Fibroblast of villous mesenchyme (primary cell): ENCODE data around the gene PEPD. TPM values are rescaled to one million over a fixed set of nuclear protein-coding genes. Genes with fewer than 3 reads are reported as not detected.

Source experiments
- DNase-seq: peaks from one replicate; pipeline ENCODE4 v3.0.0-alpha.2; 2010; ENCODE audit warnings: low read depth
- H3K4me3 ChIP-seq: 2 replicates; pipeline ENCODE4 v1.5.1; 2011; ENCODE audit warnings: low read depth, mild to moderate bottlenecking, low read length
- total RNA-seq: library from RNA; depleted of rRNA; stranded (reverse); fragments of >200 nt; gene quantifications from 2 replicates; pipeline ENCODE4 v1.2.3, GENCODE V29; 2012
- TF ChIP-seq, protein P1 (sequence below): IDR thresholded peaks from 2 replicates; pipeline ENCODE4 v1.5.1; 2012; ENCODE audit warnings: low read depth, mild to moderate bottlenecking, low read length; ENCODE audit not compliant: insufficient read depth

PEPD gene
- total RNA-seq, 1 donor = 66.1 TPM

DNA sequence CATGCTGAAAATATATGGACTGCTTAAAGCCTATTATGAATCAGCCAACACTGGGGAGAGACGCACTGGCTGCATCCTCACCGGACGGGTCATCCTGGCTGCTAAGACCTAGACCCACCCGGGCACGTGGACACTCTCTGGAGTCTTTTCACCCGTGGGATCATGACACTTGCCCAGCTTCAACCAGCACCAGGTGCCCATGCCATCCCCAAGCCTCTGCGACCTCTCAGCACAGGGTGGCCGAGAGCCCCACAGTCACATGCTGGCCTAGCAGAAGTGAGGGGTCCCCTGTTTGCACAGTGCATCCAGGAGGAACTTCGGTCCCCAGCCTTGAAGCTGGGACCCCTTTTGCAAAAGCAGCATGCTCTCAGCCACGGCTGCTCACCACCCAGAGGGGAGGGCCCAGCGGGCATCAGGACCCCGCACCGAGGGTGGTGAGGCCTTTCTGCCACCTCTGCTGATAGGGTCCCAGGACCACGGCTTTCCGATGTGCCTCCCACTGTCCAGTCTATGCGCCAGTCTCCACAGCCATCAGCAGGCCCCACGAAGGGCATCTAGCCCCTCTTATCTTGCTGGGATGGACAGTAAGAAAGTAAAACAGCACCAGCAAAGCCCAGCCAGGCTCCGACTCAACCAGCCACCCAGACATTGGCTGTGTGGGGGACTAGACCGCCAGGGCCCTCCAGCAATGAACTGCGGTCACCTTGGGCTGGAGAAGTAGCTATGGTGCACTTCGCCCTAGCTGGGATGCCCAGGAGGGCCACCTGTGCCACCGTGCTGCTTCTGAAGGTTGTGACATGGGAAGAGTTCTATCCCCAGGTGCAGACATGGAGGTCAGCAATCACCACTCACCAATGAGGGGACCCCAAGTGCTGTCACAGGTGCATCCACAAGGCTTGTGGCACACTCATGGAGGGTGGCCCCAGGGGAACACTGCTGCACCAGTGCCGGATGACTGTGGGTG, 75.0 kb downstream of the PEPD start:
- no peak for DNase-seq
- TF ChIP-seq, protein P1, sequence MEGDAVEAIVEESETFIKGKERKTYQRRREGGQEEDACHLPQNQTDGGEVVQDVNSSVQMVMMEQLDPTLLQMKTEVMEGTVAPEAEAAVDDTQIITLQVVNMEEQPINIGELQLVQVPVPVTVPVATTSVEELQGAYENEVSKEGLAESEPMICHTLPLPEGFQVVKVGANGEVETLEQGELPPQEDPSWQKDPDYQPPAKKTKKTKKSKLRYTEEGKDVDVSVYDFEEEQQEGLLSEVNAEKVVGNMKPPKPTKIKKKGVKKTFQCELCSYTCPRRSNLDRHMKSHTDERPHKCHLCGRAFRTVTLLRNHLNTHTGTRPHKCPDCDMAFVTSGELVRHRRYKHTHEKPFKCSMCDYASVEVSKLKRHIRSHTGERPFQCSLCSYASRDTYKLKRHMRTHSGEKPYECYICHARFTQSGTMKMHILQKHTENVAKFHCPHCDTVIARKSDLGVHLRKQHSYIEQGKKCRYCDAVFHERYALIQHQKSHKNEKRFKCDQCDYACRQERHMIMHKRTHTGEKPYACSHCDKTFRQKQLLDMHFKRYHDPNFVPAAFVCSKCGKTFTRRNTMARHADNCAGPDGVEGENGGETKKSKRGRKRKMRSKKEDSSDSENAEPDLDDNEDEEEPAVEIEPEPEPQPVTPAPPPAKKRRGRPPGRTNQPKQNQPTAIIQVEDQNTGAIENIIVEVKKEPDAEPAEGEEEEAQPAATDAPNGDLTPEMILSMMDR = no peak
- H3K4me3 ChIP-seq = no peak overlapping the region

DNA sequence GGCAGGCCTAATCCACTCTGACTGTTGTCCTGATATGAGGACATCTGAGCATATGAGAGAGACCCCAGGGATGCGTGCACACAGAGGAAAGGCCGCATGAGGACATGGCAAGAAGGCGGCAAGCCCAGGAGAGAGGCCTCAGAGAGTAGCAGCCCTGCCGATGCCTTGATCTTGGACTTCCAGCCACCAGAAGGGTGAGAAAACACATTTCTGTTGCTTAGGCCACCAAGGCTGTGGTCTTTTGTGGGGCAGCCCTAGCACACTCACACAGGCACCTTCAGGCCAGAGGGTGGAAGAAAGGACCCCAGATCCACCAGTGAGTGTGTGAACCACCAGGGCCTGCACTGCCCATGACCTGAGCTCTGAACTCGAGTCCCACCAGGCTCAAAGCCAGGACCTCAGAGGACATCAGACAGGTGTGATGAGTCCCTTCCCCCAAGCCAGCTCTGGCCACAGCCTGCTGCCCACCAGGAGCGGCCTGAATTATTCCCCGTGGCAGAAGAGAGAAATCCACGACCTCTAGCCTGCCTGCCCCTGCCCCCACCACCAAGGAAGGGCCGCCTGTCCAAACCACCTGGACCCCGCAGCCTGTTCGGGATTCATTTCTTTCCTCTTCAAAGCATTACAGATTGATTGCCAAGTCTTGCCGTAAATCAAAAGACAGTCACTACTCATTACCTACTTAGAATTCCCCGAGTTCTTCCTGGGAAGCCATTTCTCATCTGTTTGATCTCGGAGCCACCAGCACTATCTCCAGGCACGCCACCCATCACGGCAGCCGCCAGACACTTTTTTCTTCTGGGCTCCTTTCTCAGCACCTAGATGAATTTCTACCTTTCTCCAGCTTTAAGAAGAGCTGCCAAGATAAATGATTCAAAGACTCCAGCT, 75.9 kb downstream of the PEPD start:
- no peak overlapping the region for H3K4me3 ChIP-seq
- TF ChIP-seq, protein P1 = no peak
- DNase-seq = no peak

DNA sequence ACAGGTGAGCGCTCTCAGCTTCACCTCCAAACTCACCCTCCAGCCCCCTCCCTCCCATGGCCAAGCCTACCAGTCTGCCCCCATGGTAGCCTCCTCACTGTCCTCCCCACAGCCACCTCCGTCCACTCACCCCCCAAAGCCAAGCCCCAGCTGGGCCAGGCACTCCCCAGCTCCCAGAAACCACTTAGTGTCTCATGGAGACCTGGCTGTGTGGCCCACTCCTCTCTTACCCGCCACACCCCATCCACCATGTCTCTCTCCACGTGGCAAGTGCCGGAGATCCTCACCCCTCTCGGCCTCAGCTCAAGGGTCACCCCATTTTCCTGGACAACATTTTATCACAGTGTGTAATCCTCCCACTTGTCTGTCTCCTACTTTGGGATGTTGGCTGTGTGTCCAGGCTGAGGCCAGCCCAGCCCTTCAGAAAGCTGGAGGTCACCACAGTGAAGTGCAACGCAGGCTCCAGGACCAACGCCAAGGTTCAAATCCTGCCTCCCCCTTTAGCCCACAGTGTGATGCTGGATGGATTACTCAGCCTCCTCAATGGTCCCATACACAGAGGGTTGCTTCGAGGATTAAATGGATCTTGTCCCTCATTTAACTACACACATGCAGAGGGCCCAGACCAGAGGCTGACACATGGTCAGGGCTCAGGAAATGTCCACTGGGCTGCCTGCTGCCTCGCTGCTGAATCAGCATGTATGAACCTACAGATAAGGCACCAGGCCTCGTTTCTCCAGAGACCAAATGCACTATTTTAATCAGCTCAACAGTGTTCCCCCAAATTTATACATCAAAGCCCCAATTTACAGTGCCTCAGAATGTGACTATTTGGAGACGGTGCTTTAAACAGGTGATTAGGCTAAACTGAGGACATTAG, 76.8 kb downstream of the PEPD start:
- TF ChIP-seq, protein P1 = no peak
- no peak for DNase-seq

DNA sequence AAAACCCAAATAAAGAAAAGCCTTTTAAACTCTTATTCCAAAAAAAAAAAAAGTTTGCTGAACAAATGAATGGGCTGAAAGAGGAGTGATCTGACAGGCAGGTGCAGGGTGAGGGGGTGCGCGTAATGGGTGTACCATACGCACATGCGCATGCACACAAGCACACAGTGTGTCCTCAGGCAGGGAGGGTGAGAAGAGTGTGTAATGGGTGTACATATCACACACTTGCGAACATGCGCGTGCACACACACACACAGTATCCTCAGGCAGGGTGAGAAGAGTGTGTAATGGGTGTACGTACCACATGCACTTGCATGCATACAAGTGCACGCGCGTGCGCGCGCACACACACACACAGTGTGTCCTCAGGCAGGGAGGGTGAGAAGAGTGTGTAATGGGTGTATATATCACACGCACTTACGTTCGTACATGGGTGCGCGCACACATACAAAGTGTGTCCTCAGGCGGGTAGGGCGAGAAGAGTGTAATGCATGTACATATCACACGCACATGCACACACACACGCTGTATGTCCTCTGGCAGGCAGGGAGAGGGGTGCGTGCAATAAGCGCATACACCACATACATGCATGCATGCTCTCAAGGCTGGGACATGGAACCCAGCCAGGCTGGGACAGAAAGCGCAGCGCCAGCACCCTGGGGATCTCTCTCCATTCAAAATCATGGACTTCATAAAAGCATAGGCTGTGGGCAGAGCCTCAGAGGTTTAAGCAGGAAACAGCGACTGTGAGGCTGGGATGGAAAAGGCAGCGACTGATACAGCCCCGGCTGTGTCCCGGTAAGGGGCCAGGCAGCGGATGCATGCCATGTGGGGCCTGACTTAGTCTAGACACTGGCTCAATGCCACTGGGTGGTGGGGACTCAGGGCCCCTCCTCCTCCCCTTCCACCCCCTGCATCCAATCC, 77.7 kb downstream of the PEPD start:
- no peak for DNase-seq
- no peak overlapping the region for H3K4me3 ChIP-seq
- TF ChIP-seq, protein P1 = no peak

More for the DNA sequence above, 76.8 kb downstream of the PEPD start:
- no peak overlapping the region for H3K4me3 ChIP-seq

DNA sequence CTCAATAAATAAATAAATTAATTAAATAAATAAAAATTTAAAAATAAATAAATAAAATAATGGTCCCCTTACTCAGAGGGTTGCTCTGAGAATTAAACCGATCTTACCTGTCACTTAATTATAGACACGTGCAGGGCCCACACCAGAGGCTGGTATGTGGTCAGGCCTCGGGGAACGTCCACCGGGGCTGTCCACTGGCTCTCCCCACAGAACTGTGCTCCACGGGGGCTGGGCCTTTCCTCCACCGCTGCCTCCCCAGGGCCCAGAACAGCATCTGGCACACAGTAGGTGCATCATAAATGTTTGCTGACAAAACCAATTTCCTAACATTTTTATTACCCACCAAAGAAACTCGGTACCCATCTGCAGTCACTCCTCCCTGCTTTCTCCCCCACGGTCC, 78.9 kb downstream of the PEPD start:
- TF ChIP-seq, protein P1 = no peak
- no peak overlapping the region for H3K4me3 ChIP-seq
- no peak for DNase-seq
